WTC11 (cell line): ENCODE data around the gene BICRA. TPM values are rescaled to one million over a fixed set of nuclear protein-coding genes. Genes with fewer than 3 reads are reported as not detected.
"Not testable (repeated sequence)": the region's sequence is repeated elsewhere in the genome, so short reads cannot be mapped to it uniquely, and the experiment has no call there.

ENCODE experiments used
- ATAC-seq: fragments of 200-7000 bp; cut with Tn5 transposase; 2 replicates; pipeline ENCODE4 v1.10.0; 2021; ENCODE audit warnings: mild to moderate bottlenecking, moderate library complexity
- CTCF ChIA-PET: fragments of 300-600 bp; sonication (Branson Sonifier 250); formaldehyde crosslinking; loops from one replicate; lab custom pipeline; 2021; ENCODE audit warnings: antibody characterized with exemption; lab: Charles Lee
- POLR2A ChIA-PET: fragments of 350-600 bp; sonication (Branson Sonifier 250); formaldehyde crosslinking; loops from one replicate; lab custom pipeline; 2021; ENCODE audit warnings: antibody characterized with exemption; lab: Charles Lee
- DNase-seq: peaks from one replicate; pipeline ENCODE4 v3.0.0; 2021; ENCODE audit warnings: low spot score
- H3K27ac Mint-ChIP-seq: 2 replicates; pipeline ENCODE4 v1.8.0; 2021; ENCODE audit warnings: mixed read lengths
- H3K27me3 Mint-ChIP-seq: 2 replicates; pipeline ENCODE4 v1.8.0; 2021; ENCODE audit warnings: low read depth, mild to moderate bottlenecking, moderate library complexity, mixed read lengths
- H3K36me3 Mint-ChIP-seq: 2 replicates; pipeline ENCODE4 v1.8.0; 2021; ENCODE audit warnings: mixed read lengths
- H3K4me1 Mint-ChIP-seq: 2 replicates; pipeline ENCODE4 v1.8.0; 2022; ENCODE audit warnings: mixed read lengths
- H3K4me3 Mint-ChIP-seq: 2 replicates; pipeline ENCODE4 v1.8.0; 2021; ENCODE audit warnings: mild to moderate bottlenecking, moderate library complexity, mixed read lengths
- H3K9me3 Mint-ChIP-seq: 2 replicates; pipeline ENCODE4 v1.8.0; 2021; ENCODE audit warnings: mixed read lengths
- CREM ChIP-seq: sonication (generic); formaldehyde crosslinking; IDR thresholded peaks from 2 replicates; pipeline ENCODE4 v1.8.1; 2022; ENCODE audit warnings: mild to moderate bottlenecking, missing genetic modification reagents, moderate library complexity
- E2F4 ChIP-seq: sonication (generic); formaldehyde crosslinking; IDR thresholded peaks from 2 replicates; pipeline ENCODE4 v1.8.1; 2022; ENCODE audit warnings: low read depth, mild to moderate bottlenecking, moderate library complexity, missing genetic modification reagents, borderline replicate concordance
- FOXP4 ChIP-seq: sonication (generic); formaldehyde crosslinking; IDR thresholded peaks from 2 replicates; pipeline ENCODE4 v1.8.0; 2022; ENCODE audit warnings: mild to moderate bottlenecking, missing genetic modification reagents
- MXD4 ChIP-seq: fragments of 250-450 bp; sonication (Bioruptor Pico); IDR thresholded peaks from 2 replicates; pipeline ENCODE4 v1.8.0; 2021; ENCODE audit warnings: mild to moderate bottlenecking, moderate library complexity, borderline replicate concordance
- MYBL2 ChIP-seq: sonication (generic); formaldehyde crosslinking; IDR thresholded peaks from 2 replicates; pipeline ENCODE4 v1.8.1; 2023; ENCODE audit warnings: mild to moderate bottlenecking, moderate library complexity, missing genetic modification reagents
- NR2C2 ChIP-seq: sonication (generic); formaldehyde crosslinking; IDR thresholded peaks from 2 replicates; pipeline ENCODE4 v1.8.0; 2022; ENCODE audit warnings: mild to moderate bottlenecking, missing genetic modification reagents
- PRDM15 ChIP-seq: sonication (generic); formaldehyde crosslinking; IDR thresholded peaks from 2 replicates; pipeline ENCODE4 v1.8.0; 2022; ENCODE audit warnings: missing genetic modification reagents
- SOX15 ChIP-seq: fragments of 250-450 bp; sonication (Bioruptor Pico); IDR thresholded peaks from 2 replicates; pipeline ENCODE4 v1.9.0; 2021; ENCODE audit warnings: mild to moderate bottlenecking
- SP1 ChIP-seq: sonication (generic); formaldehyde crosslinking; conservative IDR thresholded peaks from 2 replicates; pipeline ENCODE4 v1.8.1; 2022; ENCODE audit warnings: missing genetic modification reagents
- TEAD4 ChIP-seq: sonication (generic); formaldehyde crosslinking; IDR thresholded peaks from 2 replicates; pipeline ENCODE4 v1.8.0; 2022; ENCODE audit warnings: mild to moderate bottlenecking, missing genetic modification reagents
- ZNF396 ChIP-seq: fragments of 250-450 bp; sonication (Bioruptor Pico); IDR thresholded peaks from 2 replicates; pipeline ENCODE4 v1.8.0; 2021; ENCODE audit warnings: mild to moderate bottlenecking, moderate library complexity, borderline replicate concordance
- ZNF423 ChIP-seq: fragments of 250-450 bp; sonication (Bioruptor Pico); IDR thresholded peaks from 2 replicates; pipeline ENCODE4 v2.1.2; 2022; ENCODE audit warnings: mild to moderate bottlenecking, moderate library complexity
- total RNA-seq: library from RNA; stranded (reverse); gene quantifications from 3 replicates; pipeline ENCODE4 v1.2.3, GENCODE V29; 2021
- TF ChIP-seq, protein P1 (sequence below): sonication (generic); formaldehyde crosslinking; IDR thresholded peaks from 2 replicates; pipeline ENCODE4 v1.8.1; 2022; ENCODE audit warnings: low read depth, missing genetic modification reagents, borderline replicate concordance
- TF ChIP-seq, protein P2 (sequence below): fragments of 250-450 bp; sonication (Bioruptor Pico); IDR thresholded peaks from 2 replicates; pipeline ENCODE4 v1.8.0; 2021; ENCODE audit warnings: mild to moderate bottlenecking

Gene BICRA
- total RNA-seq, 1 experiment from 2014 or later: 30.3 TPM

DNA sequence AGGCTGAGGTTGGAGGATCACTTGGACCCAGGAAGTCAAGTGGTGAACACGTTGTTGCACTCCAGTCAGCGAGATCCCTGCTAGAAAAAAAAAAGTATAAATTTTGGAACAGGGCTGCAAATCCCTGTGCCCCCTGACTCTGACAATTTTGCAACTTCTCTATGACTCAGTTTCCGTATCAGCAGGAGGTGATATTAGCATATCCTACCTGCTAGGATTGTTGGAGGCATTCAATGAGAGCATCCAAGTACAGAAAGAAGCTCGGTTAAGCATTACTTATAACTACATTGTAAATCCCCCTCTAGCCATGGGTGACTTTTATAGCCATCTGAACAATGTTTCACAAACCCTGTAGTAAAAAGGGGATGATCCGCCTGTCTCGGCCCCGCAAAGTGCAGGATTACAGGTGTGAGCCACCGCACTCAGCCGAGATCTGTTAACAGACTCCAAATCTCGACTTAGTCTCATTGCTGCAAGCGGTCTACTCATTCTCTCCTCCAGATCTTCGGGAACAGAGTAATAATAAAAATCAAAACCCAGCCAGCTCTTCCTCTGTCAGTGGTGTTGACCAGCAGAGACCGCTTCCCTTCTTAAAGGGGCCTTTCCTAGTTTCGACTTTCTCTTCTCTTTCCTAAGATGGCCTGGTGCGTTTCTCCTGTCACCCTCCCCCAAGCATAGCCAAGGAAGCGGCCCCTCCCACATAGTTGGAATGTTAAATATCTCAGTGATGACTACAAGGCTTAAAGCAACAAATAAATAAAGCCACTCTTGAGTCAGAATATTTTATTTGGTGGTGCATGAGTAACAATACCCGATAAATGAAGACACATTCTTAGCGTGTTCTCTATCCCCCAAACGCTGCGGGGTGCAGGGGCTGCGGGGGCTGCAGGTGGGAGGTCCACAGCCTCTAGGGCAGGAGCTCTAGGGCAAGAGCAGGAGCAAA lies 10.3 kb upstream of the BICRA start:
- ChIA-PET CTCF (interaction anchor here (0.6 to 2.8 kb wide), 6 partner anchors 10 to 162 kb away, joined by 3 to 14 read pairs (median 4); partner anchors contain the start of genes BICRA and NAPA), POLR2A (interaction anchor here (0.5 to 3.2 kb wide), 7 partner anchors 10 to 166 kb away, joined by 3 to 31 read pairs (median 4); partner anchors contain the start of gene BICRA)
- Mint-ChIP-seq H3K4me3 (peak overlapping the region; percentile 67), H3K36me3 (no peaks in the 10 kb centered on the region), H3K27ac (peak overlapping the region; percentile 98), H3K4me1 (peaks cover 27% of the 10 kb centered on the region), H3K27me3 (no peaks in the 10 kb centered on the region), H3K9me3 (no peaks in the 10 kb centered on the region)
- TF ChIP-seq E2F4: no peak
- peak; percentile 44; the same call in 1 of the 2 replicates for TF ChIP-seq TEAD4
- TF ChIP-seq ZNF396 (CRISPR knock-in tag): no peak
- TF ChIP-seq, protein P1, sequence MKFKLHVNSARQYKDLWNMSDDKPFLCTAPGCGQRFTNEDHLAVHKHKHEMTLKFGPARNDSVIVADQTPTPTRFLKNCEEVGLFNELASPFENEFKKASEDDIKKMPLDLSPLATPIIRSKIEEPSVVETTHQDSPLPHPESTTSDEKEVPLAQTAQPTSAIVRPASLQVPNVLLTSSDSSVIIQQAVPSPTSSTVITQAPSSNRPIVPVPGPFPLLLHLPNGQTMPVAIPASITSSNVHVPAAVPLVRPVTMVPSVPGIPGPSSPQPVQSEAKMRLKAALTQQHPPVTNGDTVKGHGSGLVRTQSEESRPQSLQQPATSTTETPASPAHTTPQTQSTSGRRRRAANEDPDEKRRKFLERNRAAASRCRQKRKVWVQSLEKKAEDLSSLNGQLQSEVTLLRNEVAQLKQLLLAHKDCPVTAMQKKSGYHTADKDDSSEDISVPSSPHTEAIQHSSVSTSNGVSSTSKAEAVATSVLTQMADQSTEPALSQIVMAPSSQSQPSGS (CRISPR knock-in tag): no peak
- TF ChIP-seq FOXP4: no peak
- TF ChIP-seq NR2C2 (CRISPR knock-in tag): no peak
- TF ChIP-seq ZNF423 (CRISPR knock-in tag): peak; percentile 44; the same call in 1 of the 2 replicates
- TF ChIP-seq CREM (CRISPR knock-in tag): no peak
- TF ChIP-seq SP1 (CRISPR knock-in tag): peak; percentile 54
- TF ChIP-seq, protein P2, sequence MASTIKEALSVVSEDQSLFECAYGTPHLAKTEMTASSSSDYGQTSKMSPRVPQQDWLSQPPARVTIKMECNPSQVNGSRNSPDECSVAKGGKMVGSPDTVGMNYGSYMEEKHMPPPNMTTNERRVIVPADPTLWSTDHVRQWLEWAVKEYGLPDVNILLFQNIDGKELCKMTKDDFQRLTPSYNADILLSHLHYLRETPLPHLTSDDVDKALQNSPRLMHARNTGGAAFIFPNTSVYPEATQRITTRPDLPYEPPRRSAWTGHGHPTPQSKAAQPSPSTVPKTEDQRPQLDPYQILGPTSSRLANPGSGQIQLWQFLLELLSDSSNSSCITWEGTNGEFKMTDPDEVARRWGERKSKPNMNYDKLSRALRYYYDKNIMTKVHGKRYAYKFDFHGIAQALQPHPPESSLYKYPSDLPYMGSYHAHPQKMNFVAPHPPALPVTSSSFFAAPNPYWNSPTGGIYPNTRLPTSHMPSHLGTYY (CRISPR knock-in tag): no peak
- TF ChIP-seq MYBL2 (CRISPR knock-in tag): peak; percentile 27; the same call in 1 of the 2 replicates
- no peak for TF ChIP-seq MXD4
- TF ChIP-seq SOX15 (CRISPR knock-in tag): no peak
- peak; percentile 76 for DNase-seq
- peak; percentile 17 for ATAC-seq

GRCh38 chr19:47599671-47600245 lies 9.2 kb upstream of the BICRA start:
- DNase-seq, H3K27me3 Mint-ChIP-seq, H3K9me3 Mint-ChIP-seq, H3K36me3 Mint-ChIP-seq: not testable (repeated sequence)
- TF ChIP-seq PRDM15: peak; percentile 91
- peaks cover 27% of the 10 kb centered on the region for H3K4me1 Mint-ChIP-seq
- peak overlapping the region; percentile 67 for H3K4me3 Mint-ChIP-seq
- ChIA-PET POLR2A (interaction anchor here (0.7 to 3.2 kb wide), 7 partner anchors 9 to 1739 kb away, joined by 3 to 31 read pairs (median 5); partner anchors contain the start of genes BICRA and NAPA), CTCF (interaction anchor here (0.7 to 2.8 kb wide), 12 partner anchors 9 to 1009 kb away, joined by 3 to 14 read pairs (median 4); partner anchors contain the start of genes BICRA, EHD2 and KPTN)
- H3K27ac Mint-ChIP-seq: peak overlapping the region; percentile 98
- peak; percentile 2 for ATAC-seq
